ENCODE data around the gene NELFE.
"Not testable (repeated sequence)": the region's sequence is repeated elsewhere in the genome, so short reads cannot be mapped to it uniquely, and the experiment has no call there.

NELFE gene

DNA sequence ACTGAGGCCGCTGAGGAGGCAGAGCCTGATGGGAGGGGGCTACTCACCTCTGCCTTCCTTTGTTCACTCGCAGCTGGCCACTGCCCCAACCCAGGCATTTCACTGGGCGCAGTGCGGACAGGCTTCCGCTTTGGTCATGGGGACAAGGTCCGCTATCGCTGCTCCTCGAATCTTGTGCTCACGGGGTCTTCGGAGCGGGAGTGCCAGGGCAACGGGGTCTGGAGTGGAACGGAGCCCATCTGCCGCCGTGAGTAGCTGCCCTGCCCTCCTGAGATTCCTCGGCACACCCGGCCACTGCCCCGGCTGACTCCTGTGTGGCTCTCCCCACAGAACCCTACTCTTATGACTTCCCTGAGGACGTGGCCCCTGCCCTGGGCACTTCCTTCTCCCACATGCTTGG, 25.2 kb downstream of the NELFE start:
- TF ChIP-seq, protein P1, sequence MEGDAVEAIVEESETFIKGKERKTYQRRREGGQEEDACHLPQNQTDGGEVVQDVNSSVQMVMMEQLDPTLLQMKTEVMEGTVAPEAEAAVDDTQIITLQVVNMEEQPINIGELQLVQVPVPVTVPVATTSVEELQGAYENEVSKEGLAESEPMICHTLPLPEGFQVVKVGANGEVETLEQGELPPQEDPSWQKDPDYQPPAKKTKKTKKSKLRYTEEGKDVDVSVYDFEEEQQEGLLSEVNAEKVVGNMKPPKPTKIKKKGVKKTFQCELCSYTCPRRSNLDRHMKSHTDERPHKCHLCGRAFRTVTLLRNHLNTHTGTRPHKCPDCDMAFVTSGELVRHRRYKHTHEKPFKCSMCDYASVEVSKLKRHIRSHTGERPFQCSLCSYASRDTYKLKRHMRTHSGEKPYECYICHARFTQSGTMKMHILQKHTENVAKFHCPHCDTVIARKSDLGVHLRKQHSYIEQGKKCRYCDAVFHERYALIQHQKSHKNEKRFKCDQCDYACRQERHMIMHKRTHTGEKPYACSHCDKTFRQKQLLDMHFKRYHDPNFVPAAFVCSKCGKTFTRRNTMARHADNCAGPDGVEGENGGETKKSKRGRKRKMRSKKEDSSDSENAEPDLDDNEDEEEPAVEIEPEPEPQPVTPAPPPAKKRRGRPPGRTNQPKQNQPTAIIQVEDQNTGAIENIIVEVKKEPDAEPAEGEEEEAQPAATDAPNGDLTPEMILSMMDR (IDR thresholded peaks at IDR 0.05; ENCODE audit: low read depth, low read length) = no peak
- DNase-seq (ENCODE audit: extremely low read depth, low read depth) = no peak

DNA sequence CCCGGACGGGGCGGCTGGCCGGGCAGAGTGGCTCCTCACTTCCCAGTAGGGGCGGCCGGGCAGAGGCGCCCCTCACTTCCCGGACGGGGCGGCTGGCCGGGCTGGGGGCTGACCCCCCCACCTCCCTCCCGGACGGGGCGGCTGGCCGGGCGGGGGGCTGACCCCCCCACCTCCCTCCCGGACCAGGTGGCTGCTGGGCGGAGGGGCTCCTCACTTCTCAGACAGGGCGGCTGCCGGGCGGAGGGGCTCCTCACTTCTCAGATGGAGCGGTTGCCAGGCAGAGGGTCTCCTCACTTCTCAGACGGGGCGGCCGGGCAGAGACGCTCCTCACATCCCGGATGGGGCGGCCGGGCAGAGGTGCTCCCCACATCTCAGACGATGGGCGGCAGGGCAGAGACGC, 26.6 kb downstream of the NELFE start:
- DNase-seq (ENCODE audit: extremely low read depth, low read depth) = not testable (repeated sequence)

DNA sequence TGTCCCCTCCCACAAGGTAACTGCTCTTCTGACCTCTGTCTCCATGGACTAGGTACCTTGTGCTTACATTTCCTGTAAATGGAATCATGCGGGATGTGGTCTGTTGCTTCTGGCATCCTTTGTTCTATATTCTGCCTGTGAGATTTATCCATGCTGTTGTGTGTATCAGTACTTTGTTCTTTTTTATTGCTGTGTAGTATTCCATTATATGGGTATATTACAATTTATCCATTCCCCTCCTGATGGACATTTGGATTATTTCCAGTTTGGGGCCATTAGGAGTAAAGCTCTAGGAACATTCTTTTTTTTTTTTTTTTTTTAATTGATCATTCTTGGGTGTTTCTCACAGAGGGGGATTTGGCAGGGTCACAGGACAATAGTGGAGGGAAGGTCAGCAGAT, 27.8 kb downstream of the NELFE start:
- no peak for DNase-seq (ENCODE audit: extremely low read depth, low read depth)

DNA sequence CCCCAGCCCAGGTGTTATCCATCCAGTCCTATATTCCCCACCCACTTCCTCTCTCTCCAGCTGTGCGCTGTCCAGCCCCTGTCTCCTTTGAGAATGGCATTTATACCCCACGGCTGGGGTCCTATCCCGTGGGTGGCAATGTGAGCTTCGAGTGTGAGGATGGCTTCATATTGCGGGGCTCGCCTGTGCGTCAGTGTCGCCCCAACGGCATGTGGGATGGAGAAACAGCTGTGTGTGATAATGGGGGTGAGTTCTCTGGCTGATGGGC, 30.2 kb downstream of the NELFE start:
- no peak for DNase-seq (ENCODE audit: extremely low read depth, low read depth)

More for the DNA sequence above, 27.8 kb downstream of the NELFE start:
- TF ChIP-seq, protein P1 (IDR thresholded peaks at IDR 0.05; ENCODE audit: low read depth, low read length) = no peak

DNA sequence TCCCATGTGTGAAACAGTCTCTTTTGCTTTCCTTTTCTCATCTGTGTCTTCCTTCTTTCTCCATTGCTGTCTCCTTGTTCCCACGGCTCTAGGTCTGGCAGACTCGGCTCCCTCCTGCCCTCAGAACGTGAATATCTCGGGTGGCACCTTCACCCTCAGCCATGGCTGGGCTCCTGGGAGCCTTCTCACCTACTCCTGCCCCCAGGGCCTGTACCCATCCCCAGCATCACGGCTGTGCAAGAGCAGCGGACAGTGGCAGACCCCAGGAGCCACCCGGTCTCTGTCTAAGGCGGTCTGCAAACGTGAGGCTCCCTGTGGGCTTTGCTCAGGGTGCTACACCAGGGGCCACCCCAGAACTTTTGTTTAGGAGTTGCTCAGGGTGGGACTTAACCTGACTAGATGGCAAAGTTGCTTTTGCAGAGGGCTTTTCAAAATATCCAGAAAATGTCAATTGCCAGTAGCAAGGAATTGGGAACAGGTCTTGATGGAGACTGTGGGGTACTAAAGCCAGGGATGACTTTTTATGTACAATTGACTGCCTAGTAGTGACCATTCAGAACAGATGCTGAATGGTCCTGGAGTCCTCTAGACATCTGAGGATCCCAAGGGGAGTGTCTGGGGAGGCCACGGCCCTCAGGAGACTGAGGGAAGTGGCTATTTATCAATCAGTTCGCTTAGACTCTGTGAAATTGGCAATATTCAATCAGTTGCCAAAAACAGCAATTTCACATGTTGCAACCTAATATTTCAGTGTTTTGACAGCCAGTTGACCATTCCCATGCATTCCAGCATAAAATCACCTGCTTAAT, 30.7 kb downstream of the NELFE start:
- TF ChIP-seq, protein P1 (IDR thresholded peaks at IDR 0.05; ENCODE audit: low read depth, low read length) = no peak
- DNase-seq (ENCODE audit: extremely low read depth, low read depth) = no peak

More for the DNA sequence above, 30.2 kb downstream of the NELFE start:
- TF ChIP-seq, protein P1 (IDR thresholded peaks at IDR 0.05; ENCODE audit: low read depth, low read length) = no peak

DNA sequence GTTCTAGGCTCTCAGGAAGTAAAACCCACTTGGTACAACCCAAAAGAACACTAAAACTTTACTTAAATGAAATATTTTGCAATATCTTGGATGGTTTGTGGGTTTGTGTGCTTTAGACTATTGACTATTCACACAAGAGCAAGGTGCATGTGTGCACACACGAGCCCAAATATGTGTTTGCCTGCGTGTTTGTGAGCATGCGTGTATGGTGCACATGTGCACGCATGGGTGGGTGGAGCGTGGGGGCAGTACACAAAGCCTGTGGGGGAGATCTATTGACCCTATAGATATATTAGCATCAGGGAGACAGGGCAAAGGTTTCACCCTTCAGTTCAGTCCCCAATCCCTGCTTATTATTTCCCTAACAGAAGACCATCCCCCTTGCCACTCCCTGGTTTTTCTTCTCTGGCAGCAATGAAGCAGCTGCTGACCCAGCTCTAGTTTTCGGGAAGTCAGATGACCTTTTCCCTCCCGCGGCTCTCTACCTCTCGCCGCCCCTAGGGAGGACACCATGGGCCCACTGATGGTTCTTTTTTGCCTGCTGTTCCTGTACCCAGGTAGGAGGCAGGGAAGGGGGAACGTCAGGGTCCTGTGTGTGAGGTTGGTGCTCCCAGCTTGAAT, 31.4 kb downstream of the NELFE start, which contains the start of gene C2:
TSS of gene C2 (plus strand) at position 476 of the 621 bp plus-strand sequence. CDS start at position 512, 36 bp downstream.
- TF ChIP-seq, protein P1 (IDR thresholded peaks at IDR 0.05; ENCODE audit: low read depth, low read length) = no peak
- no peak for DNase-seq (ENCODE audit: extremely low read depth, low read depth)

DNA sequence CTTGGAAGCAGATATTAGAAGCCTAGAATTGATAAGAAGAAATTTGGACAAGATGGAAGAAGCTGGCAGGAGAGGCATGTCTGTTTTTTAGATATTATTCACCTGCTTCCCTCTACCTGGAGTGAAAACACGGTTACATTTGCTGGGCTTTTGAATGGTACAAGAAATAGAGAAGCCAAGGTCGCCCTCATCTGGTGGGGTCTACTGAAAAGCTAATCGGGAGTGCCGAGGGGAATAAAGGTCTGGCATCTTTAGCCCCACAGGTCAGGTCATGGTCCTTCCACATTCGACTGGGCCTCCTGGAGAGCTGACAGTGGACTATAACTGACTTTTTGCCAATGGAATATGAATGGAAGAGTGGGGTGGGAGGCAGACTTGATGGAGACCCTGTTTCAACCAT, 35.8 kb downstream of the NELFE start:
- no peak for DNase-seq (ENCODE audit: extremely low read depth, low read depth)
- TF ChIP-seq, protein P1 (IDR thresholded peaks at IDR 0.05; ENCODE audit: low read depth, low read length) = peak; percentile 4

Data from AG09319 (cell line).